ENCODE measurements around the gene FGFRL1.

GRCh38 chr4:1033840-1034551 is 22.6 kb downstream of the FGFRL1 start:
- TF ChIP-seq CTCF (IDR thresholded peaks at IDR 0.05) (no peak), ZFX (IDR thresholded peaks at IDR 0.05; ENCODE audit: borderline replicate concordance) (no peak)
